GM12873 (cell line): ENCODE measurements around the gene LYRM4.

Experiments used
- TF ChIP-seq, protein P1 (sequence below): IDR thresholded peaks from 2 replicates; pipeline ENCODE4 v1.5.1; 2012; ENCODE audit warnings: low read depth, mild to moderate bottlenecking, moderate library complexity, low read length, control low read depth; ENCODE audit not compliant: insufficient read depth; ENCODE audit errors: missing control alignments

The LYRM4 gene

DNA sequence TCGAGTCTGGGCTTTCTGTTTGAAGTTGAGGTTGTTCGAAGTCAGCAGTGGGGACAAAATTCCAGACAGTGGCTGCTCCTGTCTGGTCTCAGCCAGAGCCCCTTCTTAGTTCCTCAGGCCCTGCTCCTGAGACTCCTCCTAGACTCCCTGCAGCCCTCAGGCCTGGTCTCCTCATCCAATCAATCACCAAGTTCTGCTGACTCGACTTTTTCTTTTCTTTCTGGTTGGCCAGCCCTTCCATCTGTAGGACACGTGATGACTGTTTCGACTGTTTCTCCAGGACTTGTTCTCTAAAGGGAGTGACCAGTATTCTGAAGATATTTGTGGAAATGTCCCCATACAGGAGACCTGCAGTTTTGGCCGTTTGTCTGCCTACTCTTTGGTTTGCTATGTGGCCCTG is 156.1 kb downstream of the LYRM4 start:
- TF ChIP-seq, protein P1, sequence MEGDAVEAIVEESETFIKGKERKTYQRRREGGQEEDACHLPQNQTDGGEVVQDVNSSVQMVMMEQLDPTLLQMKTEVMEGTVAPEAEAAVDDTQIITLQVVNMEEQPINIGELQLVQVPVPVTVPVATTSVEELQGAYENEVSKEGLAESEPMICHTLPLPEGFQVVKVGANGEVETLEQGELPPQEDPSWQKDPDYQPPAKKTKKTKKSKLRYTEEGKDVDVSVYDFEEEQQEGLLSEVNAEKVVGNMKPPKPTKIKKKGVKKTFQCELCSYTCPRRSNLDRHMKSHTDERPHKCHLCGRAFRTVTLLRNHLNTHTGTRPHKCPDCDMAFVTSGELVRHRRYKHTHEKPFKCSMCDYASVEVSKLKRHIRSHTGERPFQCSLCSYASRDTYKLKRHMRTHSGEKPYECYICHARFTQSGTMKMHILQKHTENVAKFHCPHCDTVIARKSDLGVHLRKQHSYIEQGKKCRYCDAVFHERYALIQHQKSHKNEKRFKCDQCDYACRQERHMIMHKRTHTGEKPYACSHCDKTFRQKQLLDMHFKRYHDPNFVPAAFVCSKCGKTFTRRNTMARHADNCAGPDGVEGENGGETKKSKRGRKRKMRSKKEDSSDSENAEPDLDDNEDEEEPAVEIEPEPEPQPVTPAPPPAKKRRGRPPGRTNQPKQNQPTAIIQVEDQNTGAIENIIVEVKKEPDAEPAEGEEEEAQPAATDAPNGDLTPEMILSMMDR = no peak

DNA sequence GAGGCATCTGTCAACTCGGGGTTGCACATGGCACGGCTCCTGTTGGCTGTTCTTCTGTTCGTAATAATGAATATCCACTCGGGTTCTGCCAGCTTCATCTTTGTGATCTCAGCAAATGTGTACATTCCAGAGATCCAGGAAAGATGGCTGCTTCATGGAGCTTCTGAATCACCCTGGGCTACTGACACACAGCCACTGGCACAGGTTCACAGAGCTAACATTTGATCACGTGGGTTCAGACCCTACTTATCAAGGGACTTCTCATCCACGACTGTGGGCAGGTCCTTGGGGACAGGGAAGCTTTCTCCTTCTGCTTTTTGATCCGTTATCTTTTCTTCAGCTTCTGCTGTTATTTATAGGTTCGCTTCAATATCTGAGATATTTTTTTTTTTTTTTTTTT is 157.5 kb downstream of the LYRM4 start:
- TF ChIP-seq, protein P1 = no peak

DNA sequence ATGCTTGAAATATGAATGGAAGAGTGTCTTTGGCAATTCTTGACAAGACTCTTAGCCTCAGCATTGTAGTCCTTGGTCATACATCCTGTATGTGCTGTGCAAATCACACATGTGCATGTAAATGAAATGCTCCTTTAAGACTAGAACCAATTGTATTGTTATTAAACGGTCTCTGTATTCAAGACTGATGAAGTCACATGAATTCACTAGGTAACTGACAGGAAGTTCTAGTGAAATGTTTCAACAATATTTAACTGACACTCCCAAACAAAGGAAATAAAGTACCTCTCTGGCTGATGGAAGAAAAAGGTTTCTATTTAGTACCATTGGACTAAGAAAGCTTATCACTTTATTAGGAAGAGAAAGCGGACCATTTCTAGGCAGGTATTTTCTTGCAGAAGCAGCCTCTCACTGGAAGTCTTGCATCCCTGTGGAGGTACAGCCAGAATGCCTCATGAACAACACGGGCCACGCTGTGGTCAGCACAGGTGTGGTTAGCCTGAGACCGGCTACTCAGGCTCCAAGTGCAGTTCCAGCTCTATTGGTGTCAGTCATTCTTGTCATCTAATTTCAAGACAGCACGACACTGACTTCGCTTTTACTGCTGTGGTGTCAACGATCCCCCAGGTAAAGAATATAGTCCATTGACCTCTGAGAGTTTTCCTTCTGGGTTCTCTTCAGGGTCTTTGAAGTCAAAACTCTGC is 158.3 kb downstream of the LYRM4 start:
- TF ChIP-seq, protein P1 = no peak

DNA sequence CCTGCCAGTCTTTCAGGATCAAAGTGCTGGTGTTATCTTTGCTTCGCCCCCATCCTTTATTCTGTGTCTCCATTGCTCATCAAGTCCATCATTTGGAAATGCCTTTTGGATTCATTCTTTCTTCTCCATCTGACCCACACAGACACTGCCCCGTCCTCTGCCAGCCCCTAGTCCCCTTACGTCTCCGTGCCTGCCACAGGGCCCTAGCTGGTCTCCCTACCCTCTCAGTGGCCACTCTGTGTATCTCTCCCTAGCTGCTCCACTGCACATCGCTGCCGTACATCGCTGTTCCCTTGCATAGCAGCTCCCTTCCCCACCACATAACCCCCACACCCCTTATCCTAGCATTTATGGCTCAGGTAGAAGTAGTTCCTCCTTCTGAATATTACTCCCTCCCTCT is 159.9 kb downstream of the LYRM4 start:
- TF ChIP-seq, protein P1 = no peak

DNA sequence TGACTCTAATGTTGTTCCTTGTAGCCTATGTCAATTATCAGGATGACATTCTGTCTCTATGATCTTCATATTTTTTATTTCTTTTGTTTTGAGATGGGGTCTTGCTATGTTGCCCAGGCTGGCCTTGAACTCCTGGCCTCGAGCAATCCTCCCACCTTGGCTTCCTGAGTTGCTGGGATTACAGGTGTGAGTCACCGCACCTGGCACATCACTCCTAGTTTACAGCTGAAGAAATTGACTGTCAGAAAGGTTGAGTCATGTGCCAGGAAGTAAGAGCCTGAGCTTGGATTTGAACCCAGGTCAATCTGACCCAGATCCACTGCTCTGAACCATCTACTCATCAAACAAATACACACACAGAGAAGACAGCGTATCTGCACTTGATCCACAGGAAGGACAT is 161.2 kb downstream of the LYRM4 start:
- TF ChIP-seq, protein P1 = no peak

DNA sequence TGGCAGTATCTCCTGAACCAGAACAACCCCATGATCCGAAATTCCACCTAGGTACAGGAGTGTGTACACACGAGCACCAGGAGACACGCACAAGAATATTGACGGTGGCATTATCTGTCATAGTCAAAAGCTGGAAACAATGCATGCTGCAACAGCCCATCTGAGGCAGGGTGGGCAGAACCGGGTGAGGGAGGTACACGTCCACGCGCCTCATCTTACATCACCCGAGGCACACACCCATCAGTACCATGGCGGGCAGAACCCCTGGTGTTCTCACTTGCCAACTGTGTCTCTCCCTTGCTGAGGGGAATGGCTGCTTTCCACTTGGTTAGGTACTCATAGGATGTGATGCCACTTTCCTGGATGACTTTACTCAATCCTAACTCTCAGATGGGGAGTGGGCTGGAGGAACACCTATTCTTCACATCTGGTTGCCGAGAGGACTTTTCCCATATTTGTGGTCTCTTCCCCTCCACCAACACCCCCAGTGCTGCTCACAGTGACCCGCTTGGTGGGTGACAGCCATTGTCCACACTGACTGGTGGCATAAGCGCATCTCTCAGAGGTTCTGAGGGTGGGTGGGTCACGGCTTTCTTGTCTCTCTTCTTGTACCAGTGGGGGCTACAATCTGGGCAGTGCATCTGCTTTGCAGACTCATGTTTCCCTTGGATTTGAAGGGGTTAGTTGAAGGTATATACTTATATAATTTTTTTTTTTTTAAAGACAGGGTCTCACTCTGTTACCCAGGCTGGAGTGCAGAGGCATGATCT is 162.1 kb downstream of the LYRM4 start:
- TF ChIP-seq, protein P1 = no peak

DNA sequence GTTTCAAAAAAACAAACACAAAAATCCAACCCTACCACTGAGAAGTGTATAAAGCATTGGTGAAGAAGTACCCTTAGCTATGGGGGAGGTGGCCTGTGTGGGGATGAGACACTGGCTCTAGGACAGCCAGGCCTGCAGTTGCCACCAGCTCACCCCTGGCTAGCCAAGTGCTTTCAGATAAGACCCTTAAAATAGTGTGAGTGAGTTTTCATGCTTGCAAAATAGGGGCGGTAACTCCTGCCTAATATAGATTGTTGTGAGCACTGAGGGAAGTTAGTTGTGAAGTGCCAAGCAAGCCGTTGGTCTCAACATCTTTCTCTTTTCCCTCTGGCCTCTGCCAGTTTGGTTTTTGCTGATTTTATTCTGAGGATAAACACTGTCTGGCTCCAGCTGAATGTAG is 164.3 kb downstream of the LYRM4 start:
- TF ChIP-seq, protein P1 = no peak
